ENCODE measurements around the gene CAPZA1. TPM values are rescaled to one million over a fixed set of nuclear protein-coding genes. Genes with fewer than 3 reads are reported as not detected.
A peak's percentile ranks its signal among the peaks of the same experiment; 100 is the strongest.

CAPZA1 gene
- total and polyA plus RNA-seq, 2 of the 8 experiments (the other 6 are each of a cell fraction or from before 2014, with no cell fraction given), result 48.9 to 107 TPM

- peaks cover 0 to 10% (median 4%) of the 10 kb centered on the region in 4 experiments; a peak in 2 of 7 replicates for H3K27me3 ChIP-seq (replicated peaks in 1 of 4; ENCODE audit: control insufficient read depth in 3 of 4, extremely low read depth in 1 of 4, insufficient read depth in 3 of 4, low read length in 3 of 4)
- peaks cover 11% of the 10 kb centered on the region; the same call in 1 of the 2 replicates for H3K23me2 ChIP-seq (ENCODE audit: low read depth, low read length)
- H2AK5ac ChIP-seq (ENCODE audit: low read depth, low read length), result no peak within 1 kb of the TSS
- FAIRE-seq (no peak), DNase-seq (ENCODE audit: low read depth in 1 of 2, low spot score in 2 of 2) (peak in 1 of 2 experiments; percentile 81)
- TF ChIP-seq USF2 (IDR thresholded peaks at IDR 0.05; ENCODE audit: low read length) (no peak), YY1 (IDR thresholded peaks at IDR 0.05; ENCODE audit: low read depth, low read length) (no peak), ASH2L (IDR thresholded peaks at IDR 0.05; ENCODE audit: low read length) (peak; percentile 71), PHF8 (conservative IDR thresholded peaks at IDR 0.05; ENCODE audit: low read depth, low read length) (peak; percentile 49), KDM4A (IDR thresholded peaks at IDR 0.05; ENCODE audit: low read depth, low read length, severe bottlenecking) (peak; percentile 79), RBBP5 (IDR thresholded peaks at IDR 0.05; ENCODE audit: borderline replicate concordance, low read depth, low read length) (peak; percentile 23; the same call in 1 of the 2 replicates)
- peaks cover 0 to 5% (median 3%) of the 10 kb centered on the region in 4 experiments; a peak in 4 of 8 replicates for H3K36me3 ChIP-seq (ENCODE audit: control insufficient read depth in 2 of 4, insufficient read depth in 4 of 4, low read length in 3 of 4)
- H3K4ac ChIP-seq (replicated peaks; ENCODE audit: insufficient read length, low read depth, low read length), result no peak within 1 kb of the TSS
- H3K23ac ChIP-seq (ENCODE audit: insufficient read length), result no peak within 1 kb of the TSS
- H3K18ac ChIP-seq (ENCODE audit: extremely low read depth, low read length), result peak within 1 kb of the TSS; percentile 85
- H3K79me1 ChIP-seq (ENCODE audit: low read depth, low read length), result no peaks in the 10 kb centered on the region
- H4K91ac ChIP-seq (replicated peaks; ENCODE audit: insufficient read length, low read length), result no peak within 1 kb of the TSS
- no peak within 1 kb of the TSS for H2BK120ac ChIP-seq (replicated peaks; ENCODE audit: low read depth, low read length)
- ChIA-PET POLR2A (ENCODE audit: partially characterized antibody) (interaction anchor here (0.6 to 1.7 kb wide), 4 partner anchors 32 to 240 kb away, joined by 3 to 17 read pairs (median 5); partner anchors contain the start of genes MOV10 and ST7L), CTCF (ENCODE audit: partially characterized antibody) (interaction anchor here (1.6 kb wide), 1 partner anchor 34 kb away, joined by 5 read pairs; no protein-coding TSS in a partner anchor)
- H2BK20ac ChIP-seq (ENCODE audit: low read length), result no peak within 1 kb of the TSS
- H3K79me2 ChIP-seq (ENCODE audit: control insufficient read depth in 1 of 2, insufficient read depth in 2 of 2, low read length in 2 of 2), result no peaks in the 10 kb centered on the region
- no peak within 1 kb of the TSS for H2BK15ac ChIP-seq (ENCODE audit: low read length)
- WGBS, 2 experiments (ENCODE audit: extremely low coverage in 1 of 2, insufficient coverage in 1 of 2, insufficient read length in 1 of 2, insufficient replicate concordance in 2 of 2, low coverage in 1 of 2, low lambda C conversion rate in 2 of 2, missing lambda C conversion rate in 1 of 2), result 5% methylated on average over 18 of the region's 61 CpGs; no CpG with 5 or more reads in 1 of the 2 experiments
- no peak within 1 kb of the TSS; the same call in 1 of the 2 replicates for H2BK5ac ChIP-seq (ENCODE audit: low read depth, low read length)
- H4K5ac ChIP-seq (ENCODE audit: insufficient read length, low read depth, low read length), result peak within 1 kb of the TSS; percentile 57
- H3K9ac ChIP-seq (replicated peaks in 1 of 4; ENCODE audit: extremely low read depth in 1 of 4, low read depth in 3 of 4, low read length in 3 of 4), result peak within 1 kb of the TSS; percentile 13 to 59 (median 32); a peak in 5 of 7 replicates
- H3K4me2 ChIP-seq (ENCODE audit: insufficient read depth in 1 of 2, low read depth in 2 of 2, low read length in 2 of 2), result peak within 1 kb of the TSS; percentile 41 to 90
- peak within 1 kb of the TSS; percentile 39 to 78 (median 66) for H3K4me3 ChIP-seq (ENCODE audit: extremely low read depth in 1 of 4, insufficient read depth in 2 of 4, low read depth in 3 of 4, low read length in 4 of 4)
- peak within 1 kb of the TSS; percentile 64; the same call in 1 of the 2 replicates for H4K8ac ChIP-seq (ENCODE audit: extremely low read depth, insufficient read depth, low read length)
- H4K20me1 ChIP-seq (replicated peaks in 1 of 2; ENCODE audit: control insufficient read depth in 1 of 2, insufficient read depth in 2 of 2, low read length in 2 of 2), result peaks cover 2 to 9% of the 10 kb centered on the region in 2 experiments
- H3K27ac ChIP-seq (ENCODE audit: low read depth, low read length), result no peak within 1 kb of the TSS
- no peaks in the 10 kb centered on the region for H3K9me3 ChIP-seq (ENCODE audit: insufficient read depth in 2 of 2, low read depth in 1 of 2, low read length in 1 of 2)
- peaks cover 10 to 34% (median 19%) of the 10 kb centered on the region in 4 experiments for H3K4me1 ChIP-seq (replicated peaks in 1 of 4; ENCODE audit: control insufficient read depth in 3 of 4, insufficient read depth in 4 of 4, low read length in 3 of 4)
- peak within 1 kb of the TSS; percentile 53; the same call in 1 of the 2 replicates for H2BK12ac ChIP-seq (ENCODE audit: low read depth, low read length)
- no peak within 1 kb of the TSS for H3K14ac ChIP-seq (ENCODE audit: insufficient read length)
- no peak within 1 kb of the TSS for H3K56ac ChIP-seq (replicated peaks; ENCODE audit: insufficient read length, low read depth, low read length)
- 0 out of 2 replicates have a peak within 1 kb of the TSS, but pooled peaks have one; percentile 67 for H2AFZ ChIP-seq (ENCODE audit: low read length)
Measured at GRCh38 chr1:112706505-112707220, 87.0 kb downstream of the CAPZA1 start, which contains the start of gene RHOC. TSS of gene RHOC (minus strand) at chr1:112707127. CDS start at chr1:112703799, 3,328 bp downstream.
